GM12875 (cell line): ENCODE data around the gene CCDC88B.
"Not testable (repeated sequence)": the region's sequence is repeated elsewhere in the genome, so short reads cannot be mapped to it uniquely, and the experiment has no call there.

ENCODE experiments used
- H3K4me3 ChIP-seq: one replicate; pipeline ENCODE4 v1.5.1; 2011; ENCODE audit warnings: low read depth, low read length, control low read depth
- TF ChIP-seq, protein P1 (sequence below): IDR thresholded peaks from 2 replicates; pipeline ENCODE4 v1.5.1; 2011; ENCODE audit warnings: low read depth, mild to moderate bottlenecking, control low read depth, inconsistent platforms, low read length, moderate library complexity, borderline replicate concordance; ENCODE audit not compliant: insufficient read depth

The CCDC88B gene

DNA sequence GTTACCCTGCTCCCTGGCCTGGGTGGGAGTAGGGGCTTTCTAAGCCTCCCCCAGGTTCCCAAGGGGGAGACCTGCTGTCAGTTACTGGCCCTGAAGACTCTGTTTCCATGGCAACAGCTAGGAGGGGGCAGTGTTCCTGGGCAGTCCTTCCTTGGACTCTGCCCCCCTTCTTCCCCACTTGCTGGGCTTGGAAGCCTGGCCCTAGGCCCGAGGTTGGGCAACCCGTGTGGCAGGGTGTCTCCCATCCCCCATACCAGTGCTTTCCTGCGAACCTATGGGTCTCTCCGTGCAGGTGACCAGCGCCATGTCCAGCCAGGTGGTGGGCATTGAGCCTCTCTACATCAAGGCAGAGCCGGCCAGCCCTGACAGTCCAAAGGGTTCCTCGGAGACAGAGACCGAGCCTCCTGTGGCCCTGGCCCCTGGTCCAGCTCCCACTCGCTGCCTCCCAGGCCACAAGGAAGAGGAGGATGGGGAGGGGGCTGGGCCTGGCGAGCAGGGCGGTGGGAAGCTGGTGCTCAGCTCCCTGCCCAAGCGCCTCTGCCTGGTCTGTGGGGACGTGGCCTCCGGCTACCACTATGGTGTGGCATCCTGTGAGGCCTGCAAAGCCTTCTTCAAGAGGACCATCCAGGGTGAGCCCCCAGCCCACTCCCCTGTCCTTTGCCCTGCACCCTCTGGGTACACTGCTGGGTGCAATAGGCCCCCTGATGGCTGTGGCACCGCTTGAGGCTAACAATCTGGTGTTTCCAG lies 33.0 kb upstream of the CCDC88B start:
- H3K4me3 ChIP-seq: peak overlapping the region; percentile 65
- TF ChIP-seq, protein P1, sequence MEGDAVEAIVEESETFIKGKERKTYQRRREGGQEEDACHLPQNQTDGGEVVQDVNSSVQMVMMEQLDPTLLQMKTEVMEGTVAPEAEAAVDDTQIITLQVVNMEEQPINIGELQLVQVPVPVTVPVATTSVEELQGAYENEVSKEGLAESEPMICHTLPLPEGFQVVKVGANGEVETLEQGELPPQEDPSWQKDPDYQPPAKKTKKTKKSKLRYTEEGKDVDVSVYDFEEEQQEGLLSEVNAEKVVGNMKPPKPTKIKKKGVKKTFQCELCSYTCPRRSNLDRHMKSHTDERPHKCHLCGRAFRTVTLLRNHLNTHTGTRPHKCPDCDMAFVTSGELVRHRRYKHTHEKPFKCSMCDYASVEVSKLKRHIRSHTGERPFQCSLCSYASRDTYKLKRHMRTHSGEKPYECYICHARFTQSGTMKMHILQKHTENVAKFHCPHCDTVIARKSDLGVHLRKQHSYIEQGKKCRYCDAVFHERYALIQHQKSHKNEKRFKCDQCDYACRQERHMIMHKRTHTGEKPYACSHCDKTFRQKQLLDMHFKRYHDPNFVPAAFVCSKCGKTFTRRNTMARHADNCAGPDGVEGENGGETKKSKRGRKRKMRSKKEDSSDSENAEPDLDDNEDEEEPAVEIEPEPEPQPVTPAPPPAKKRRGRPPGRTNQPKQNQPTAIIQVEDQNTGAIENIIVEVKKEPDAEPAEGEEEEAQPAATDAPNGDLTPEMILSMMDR: no peak

DNA sequence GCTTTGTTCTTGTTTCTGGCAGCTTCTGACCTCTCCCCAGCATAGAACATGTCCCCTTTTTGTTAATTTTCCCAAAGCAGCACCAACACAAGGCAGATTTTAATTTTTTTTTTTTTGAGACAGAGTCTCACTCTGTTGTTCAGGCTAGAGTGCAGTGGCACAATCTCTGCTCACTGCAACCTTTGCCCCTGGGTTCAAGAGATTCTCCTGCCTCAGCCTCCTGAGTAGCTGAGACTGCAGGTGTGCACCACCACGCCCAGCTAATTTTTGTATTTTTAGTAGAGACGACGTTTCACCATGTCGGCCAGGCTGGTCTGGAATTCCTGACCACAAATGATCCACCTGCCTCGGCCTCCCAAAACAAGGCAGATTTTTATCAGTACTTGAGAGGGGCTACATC lies 32.2 kb upstream of the CCDC88B start:
- not testable (repeated sequence) for H3K4me3 ChIP-seq

DNA sequence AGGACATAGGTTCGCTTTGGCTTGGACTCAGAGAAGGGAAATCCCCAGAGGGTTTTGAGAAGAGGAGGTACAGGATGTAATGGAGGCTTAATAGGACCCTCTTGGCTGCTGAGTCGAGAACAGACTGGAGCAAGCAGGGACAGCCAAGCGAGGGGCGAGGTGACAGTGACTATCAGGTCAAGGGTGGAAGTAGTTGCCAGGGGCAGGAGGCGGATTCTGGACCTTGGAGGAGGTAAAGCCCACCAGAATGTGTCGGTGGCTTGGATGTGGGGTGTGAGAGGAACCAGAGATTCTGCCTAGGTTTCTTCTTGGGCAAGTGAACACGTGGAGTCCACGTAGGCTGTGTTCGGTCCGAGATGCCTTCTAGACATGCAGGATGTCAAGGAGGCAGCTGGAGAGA lies 27.1 kb upstream of the CCDC88B start:
- TF ChIP-seq, protein P1: no peak
- H3K4me3 ChIP-seq: no peak overlapping the region

DNA sequence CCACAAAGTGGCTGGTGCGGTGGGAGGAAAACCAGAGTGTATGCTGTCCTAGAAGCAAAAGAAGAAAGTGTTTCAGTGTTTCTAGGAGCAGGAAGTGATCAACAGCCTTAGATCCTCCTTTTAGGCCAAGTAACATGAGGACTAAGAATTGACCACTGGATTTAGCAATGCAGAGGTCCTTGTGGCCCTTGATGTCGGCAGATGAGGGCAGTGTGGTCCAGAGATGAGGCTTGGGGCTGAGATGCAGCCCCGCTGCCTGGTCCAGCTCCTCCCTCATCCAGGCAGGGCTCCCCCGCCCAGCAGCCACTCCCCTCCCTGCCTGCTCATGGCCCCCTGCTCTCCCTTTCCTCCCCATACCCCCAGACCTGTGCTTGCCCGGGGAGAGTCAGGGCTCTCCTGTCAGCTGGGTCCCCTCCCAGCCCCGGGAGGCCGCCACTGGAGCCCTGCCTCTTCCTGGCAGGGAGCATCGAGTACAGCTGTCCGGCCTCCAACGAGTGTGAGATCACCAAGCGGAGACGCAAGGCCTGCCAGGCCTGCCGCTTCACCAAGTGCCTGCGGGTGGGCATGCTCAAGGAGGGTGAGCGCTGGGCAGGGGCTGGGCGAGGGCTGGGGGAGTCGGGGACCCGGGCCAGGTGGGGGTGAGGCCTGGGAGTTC lies 26.4 kb upstream of the CCDC88B start:
- H3K4me3 ChIP-seq: no peak overlapping the region
- TF ChIP-seq, protein P1: no peak

DNA sequence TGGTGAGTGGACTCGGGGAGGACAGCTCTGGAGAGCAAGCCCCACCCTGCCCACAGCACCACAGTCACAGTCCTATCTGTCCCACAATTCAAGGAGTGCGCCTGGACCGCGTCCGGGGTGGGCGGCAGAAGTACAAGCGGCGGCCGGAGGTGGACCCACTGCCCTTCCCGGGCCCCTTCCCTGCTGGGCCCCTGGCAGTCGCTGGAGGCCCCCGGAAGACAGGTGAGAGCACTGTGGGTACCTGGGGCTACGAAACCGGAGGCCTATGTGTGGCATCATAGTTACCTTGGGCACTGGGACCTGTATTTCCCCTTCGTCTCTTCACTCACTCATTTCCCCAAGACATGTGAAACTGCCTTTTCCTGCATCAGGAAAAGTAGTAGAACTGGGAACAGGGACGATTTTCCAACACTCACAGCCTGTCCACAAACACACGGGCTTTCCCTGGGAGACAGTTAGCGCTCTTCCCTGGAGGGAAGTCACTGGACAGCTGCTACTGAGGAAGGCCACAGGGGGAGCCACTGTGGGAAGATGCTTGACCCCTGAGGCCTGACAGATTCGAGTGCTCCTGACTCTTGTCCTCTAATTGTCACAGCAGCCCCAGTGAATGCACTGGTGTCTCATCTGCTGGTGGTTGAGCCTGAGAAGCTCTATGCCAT lies 25.7 kb upstream of the CCDC88B start:
- TF ChIP-seq, protein P1: peak; percentile 13; the same call in 1 of the 2 replicates
- H3K4me3 ChIP-seq: no peak overlapping the region

DNA sequence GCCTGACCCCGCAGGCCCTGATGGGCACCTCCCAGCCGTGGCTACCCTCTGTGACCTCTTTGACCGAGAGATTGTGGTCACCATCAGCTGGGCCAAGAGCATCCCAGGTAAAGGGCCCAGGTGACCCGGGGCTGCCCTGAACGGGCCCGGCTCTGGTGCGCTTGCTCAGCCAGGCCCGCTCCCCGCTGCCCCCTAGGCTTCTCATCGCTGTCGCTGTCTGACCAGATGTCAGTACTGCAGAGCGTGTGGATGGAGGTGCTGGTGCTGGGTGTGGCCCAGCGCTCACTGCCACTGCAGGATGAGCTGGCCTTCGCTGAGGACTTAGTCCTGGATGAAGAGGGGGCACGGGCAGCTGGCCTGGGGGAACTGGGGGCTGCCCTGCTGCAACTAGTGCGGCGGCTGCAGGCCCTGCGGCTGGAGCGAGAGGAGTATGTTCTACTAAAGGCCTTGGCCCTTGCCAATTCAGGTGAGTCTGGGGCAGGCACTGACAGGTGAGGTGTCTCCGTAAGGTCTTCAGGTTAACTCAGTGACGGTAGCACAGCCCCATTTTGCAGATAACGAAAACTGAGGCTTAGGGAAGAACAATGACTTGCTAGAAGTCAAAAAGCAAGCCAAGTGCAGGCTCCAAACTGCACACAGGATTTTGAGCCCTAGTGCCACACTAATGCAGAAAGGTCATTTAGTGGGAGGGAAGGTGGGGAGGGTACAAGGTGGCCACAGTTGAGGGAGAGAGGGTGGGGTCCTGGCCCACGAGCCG lies 25.0 kb upstream of the CCDC88B start:
- no peak overlapping the region for H3K4me3 ChIP-seq

DNA sequence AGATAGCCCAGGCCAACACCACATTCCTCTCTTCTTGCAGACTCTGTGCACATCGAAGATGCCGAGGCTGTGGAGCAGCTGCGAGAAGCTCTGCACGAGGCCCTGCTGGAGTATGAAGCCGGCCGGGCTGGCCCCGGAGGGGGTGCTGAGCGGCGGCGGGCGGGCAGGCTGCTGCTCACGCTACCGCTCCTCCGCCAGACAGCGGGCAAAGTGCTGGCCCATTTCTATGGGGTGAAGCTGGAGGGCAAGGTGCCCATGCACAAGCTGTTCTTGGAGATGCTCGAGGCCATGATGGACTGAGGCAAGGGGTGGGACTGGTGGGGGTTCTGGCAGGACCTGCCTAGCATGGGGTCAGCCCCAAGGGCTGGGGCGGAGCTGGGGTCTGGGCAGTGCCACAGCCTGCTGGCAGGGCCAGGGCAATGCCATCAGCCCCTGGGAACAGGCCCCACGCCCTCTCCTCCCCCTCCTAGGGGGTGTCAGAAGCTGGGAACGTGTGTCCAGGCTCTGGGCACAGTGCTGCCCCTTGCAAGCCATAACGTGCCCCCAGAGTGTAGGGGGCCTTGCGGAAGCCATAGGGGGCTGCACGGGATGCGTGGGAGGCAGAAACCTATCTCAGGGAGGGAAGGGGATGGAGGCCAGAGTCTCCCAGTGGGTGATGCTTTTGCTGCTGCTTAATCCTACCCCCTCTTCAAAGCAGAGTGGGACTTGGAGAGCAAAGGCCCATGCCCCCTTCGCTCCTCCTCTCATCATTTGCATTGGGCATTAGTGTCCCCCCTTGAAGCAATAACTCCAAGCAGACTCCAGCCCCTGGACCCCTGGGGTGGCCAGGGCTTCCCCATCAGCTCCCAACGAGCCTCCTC lies 24.1 kb upstream of the CCDC88B start:
- H3K4me3 ChIP-seq: peak overlapping the region; percentile 85

More for the DNA sequence above, 25.0 kb upstream of the CCDC88B start:
- TF ChIP-seq, protein P1: no peak
